ENCODE measurements around the gene CDCA7L.

Gene CDCA7L

GRCh38 chr7:21920936-21921335 is 24.8 kb downstream of the CDCA7L start:
- peaks cover 0 to 6% of the 10 kb centered on the region in 2 experiments; a peak in 1 of 3 replicates for H3K36me3 ChIP-seq (ENCODE audit: control insufficient read depth in 2 of 2, insufficient read depth in 1 of 2, low read length in 2 of 2)
- ChIA-PET POLR2A (interaction anchor here (0.6 kb wide), 1 partner anchor 534 kb away, joined by 5 read pairs; no protein-coding TSS in a partner anchor), CTCF (interaction anchor here (0.5 to 1.0 kb wide), 3 partner anchors 68 to 153 kb away, joined by 3 to 4 read pairs (median 3); no protein-coding TSS in a partner anchor)
- no peak for TF ChIP-seq REST (tag by site-specific recombination; IDR thresholded peaks at IDR 0.05)
- TF ChIP-seq ZNF548 (tag by site-specific recombination; IDR thresholded peaks at IDR 0.05), result no peak
- no peak for TF ChIP-seq ZNF791 (tag by site-specific recombination; IDR thresholded peaks at IDR 0.05)
- no peak for TF ChIP-seq ZNF585B (tag by site-specific recombination; IDR thresholded peaks at IDR 0.05)
- TF ChIP-seq ZBTB1 (tag by site-specific recombination; IDR thresholded peaks at IDR 0.05), result no peak
- TF ChIP-seq ZBTB20 (tag by site-specific recombination; IDR thresholded peaks at IDR 0.05), result no peak
- no peak for TF ChIP-seq ZBTB48 (tag by site-specific recombination; IDR thresholded peaks at IDR 0.05)
- no peak for TF ChIP-seq ZBTB26 (tag by site-specific recombination; optimal IDR thresholded peaks at IDR 0.05)
- H3K4me3 ChIP-seq (ENCODE audit: low read depth, low read length), result no peak overlapping the region
- H3K9me3 ChIP-seq (ENCODE audit: control insufficient read depth, insufficient read depth, low read depth, low read length), result no peaks in the 10 kb centered on the region
- H3K27ac ChIP-seq (ENCODE audit: extremely low read depth, low read depth, low read length), result no peak overlapping the region
- peaks cover 21% of the 10 kb centered on the region for H3K4me1 ChIP-seq (ENCODE audit: control insufficient read depth, insufficient read depth, low read length)

- ChIA-PET CTCF (interaction anchor here (0.6 kb wide), 2 partner anchors 13 to 96 kb away, joined by 3 read pairs; no protein-coding TSS in a partner anchor), POLR2A (no interaction called here)
- Histone ChIP-seq H3K27ac (ENCODE audit: extremely low read depth, low read depth, low read length) (no peak overlapping the region), H3K36me3 (ENCODE audit: control insufficient read depth in 2 of 2, insufficient read depth in 1 of 2, low read length in 2 of 2) (peaks cover 4 to 30% of the 10 kb centered on the region in 2 experiments), H3K4me1 (ENCODE audit: control insufficient read depth, insufficient read depth, low read length) (peaks cover 5% of the 10 kb centered on the region), H3K9me3 (ENCODE audit: control insufficient read depth, insufficient read depth, low read depth, low read length) (no peaks in the 10 kb centered on the region), H3K4me3 (ENCODE audit: low read depth, low read length) (no peak overlapping the region)
- no peak for TF ChIP-seq ZFP37 (tag by site-specific recombination; IDR thresholded peaks at IDR 0.05)
- TF ChIP-seq ZEB2 (tag by site-specific recombination; IDR thresholded peaks at IDR 0.05), result no peak
- no peak for TF ChIP-seq ZBTB6 (tag by site-specific recombination; IDR thresholded peaks at IDR 0.05)
- TF ChIP-seq ZNF76 (tag by site-specific recombination; IDR thresholded peaks at IDR 0.05; ENCODE audit: borderline replicate concordance, low read depth), result no peak
- TF ChIP-seq ZNF660 (tag by site-specific recombination; IDR thresholded peaks at IDR 0.05), result no peak
- TF ChIP-seq ZSCAN4 (tag by site-specific recombination; IDR thresholded peaks at IDR 0.05), result no peak
- no peak for TF ChIP-seq ZBTB11 (tag by site-specific recombination; conservative IDR thresholded peaks at IDR 0.05; ENCODE audit: low read depth)
- TF ChIP-seq PRDM4 (tag by site-specific recombination; IDR thresholded peaks at IDR 0.05), result no peak
- TF ChIP-seq HOXA7 (CRISPR knock-in tag; IDR thresholded peaks at IDR 0.05; ENCODE audit: borderline replicate concordance), result no peak
- no peak for TF ChIP-seq ZNF501 (tag by site-specific recombination; IDR thresholded peaks at IDR 0.05)
- TF ChIP-seq ZNF398 (tag by site-specific recombination; IDR thresholded peaks at IDR 0.05), result no peak
- no peak for TF ChIP-seq WT1 (tag by site-specific recombination; IDR thresholded peaks at IDR 0.05)
Observed at GRCh38 chr7:21918216-21918615, 27.5 kb downstream of the CDCA7L start.
